GM21529 (cell line): ENCODE results near the gene OLIG3.

Experiments
- ATAC-seq: cut with Tn5 transposase; IDR thresholded peaks from one replicate; pipeline ENCODE4 v1.9.1; 2021; ENCODE audit not compliant: unreplicated experiment

Gene OLIG3

GRCh38 chr6:137494281-137494987 lies at the start of gene OLIG3:
OLIG3 (minus strand) TSS chr6:137494394; CDS start chr6:137494170, 224 bp downstream.
- no peak for ATAC-seq

DNA sequence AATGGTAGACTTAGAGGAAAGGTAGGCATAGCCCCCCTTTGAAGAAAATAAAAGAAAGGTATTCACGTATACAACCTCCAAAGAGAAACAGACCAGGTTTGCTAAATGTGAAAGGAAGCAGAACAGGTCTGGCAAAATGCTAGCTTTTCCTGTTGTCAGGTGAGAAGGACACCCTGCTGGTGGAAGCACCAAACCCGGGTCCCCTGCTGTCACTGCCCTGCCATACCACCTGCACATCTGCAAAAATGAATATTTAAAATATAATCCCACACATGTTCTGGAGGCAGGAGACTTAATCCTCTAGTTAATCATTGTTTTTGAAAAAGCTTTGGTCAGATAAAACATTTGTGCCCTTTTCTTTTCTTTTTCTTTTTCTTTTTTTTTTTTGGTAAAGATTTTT lies 48.9 kb upstream of the OLIG3 start:
- ATAC-seq: no peak

DNA sequence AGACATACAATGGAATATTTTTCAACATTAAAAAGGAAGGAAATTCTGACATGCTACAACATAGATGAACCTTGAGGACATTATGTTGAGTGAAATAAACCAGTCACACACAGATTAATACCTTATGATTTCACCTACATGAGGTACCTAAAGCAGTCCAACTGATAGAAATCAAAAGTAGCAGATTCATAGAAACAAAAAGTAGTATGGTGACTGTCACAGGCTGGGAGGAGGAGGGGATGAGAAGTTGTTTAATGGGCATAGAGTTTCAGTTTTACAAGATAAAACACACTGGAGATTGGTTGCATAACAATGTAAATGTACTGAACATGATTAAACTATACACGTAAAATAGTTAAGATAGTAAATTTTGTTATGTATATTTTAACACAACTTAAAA lies 48.5 kb upstream of the OLIG3 start:
- ATAC-seq: no peak

DNA sequence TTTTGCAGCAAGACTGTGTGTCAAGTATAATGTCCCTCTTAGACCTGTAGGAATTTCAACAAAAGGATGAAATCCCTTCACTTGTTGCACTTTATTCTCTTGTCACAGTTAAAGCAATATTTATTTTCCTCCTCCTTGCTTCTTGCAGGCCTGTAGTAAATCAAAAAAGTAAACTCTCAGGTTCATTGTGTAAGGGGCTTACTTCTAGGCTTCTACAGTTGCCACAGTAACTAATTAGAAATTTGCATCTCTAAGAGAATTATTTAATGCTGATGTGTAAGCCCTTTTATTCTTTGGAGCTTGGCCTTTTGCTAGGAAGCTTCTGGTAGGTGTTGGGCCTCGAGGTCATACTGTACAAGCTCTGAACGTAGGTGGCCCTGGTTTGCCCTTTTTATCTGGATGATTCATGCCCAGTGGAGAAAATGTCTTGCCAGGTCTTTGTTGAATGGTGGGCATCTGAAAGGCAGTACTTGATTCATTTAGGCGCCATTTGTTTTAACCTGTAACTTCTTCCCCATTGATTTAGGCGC lies 47.4 kb upstream of the OLIG3 start:
- ATAC-seq: no peak

DNA sequence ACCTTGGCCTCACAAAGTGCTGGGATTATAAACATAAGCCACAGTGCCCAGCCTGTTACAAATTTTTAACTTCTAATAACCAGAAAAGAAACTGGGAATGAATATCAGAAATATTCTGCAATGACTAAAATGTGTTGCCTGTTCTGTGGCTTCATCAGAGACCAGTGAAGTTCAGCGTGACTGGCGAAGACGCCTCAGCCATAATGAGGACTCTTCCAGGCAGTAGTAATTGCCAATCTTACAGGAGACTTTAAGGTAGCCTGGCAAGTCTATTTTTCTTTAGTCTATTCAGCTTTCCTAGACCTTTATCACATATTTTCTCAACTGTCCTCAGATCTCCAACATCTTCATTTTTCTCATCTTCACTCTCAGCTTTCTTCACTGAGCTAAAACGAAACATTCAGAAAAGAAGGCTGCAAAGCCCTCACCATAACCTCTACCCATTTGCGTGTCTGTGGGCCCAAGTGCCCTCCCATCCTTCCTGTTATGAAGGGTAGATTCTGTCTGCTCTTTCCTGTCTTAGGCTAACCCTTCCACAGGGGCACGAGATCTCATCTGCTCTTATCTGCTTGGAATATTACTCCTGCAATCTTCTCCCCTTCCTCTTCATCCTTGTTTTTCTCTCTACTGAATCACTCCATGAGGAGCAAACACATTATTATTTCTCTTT lies 42.0 kb upstream of the OLIG3 start:
- no peak for ATAC-seq

GRCh38 chr6:137531376-137532092 lies 37.3 kb upstream of the OLIG3 start:
- no peak for ATAC-seq

DNA sequence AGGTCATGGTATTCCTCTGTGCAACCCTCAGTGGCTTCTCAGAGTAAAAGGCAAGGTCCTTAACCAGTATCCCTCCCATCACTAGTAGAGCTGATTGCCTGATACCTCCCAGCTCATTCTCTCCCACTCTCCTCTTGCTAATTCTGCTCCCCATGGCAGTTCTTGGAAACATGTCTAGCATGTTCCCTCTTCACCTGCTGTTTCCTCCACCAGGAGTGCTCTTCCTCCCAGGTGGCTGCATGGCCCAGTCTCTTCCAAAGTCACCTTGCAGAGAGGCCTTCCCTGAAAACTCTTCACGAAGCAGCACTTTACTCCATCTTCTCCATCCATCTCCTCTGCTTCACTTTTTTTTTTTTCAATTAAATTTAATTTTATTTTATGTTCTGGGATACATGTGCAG lies 36.2 kb upstream of the OLIG3 start:
- ATAC-seq: no peak

DNA sequence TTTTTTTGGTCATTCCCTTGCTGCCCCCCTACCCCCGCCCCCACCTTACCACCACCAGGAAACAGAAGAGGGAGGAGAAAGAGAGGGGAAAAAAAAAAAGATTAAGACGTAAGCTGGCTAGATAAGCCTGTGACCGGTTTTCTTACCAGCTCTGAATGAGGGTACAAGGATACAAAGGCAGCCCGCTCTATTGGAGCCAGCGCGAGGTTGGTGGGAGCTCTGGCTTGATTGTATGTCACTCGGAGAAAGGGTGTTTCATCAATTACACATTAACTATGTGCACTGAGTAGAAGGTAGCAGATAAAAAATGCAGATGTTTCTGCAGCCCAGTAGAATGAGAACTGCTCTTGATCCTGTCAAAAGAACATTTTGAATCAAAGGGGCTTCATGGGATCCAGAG lies 28.6 kb upstream of the OLIG3 start:
- ATAC-seq: no peak

DNA sequence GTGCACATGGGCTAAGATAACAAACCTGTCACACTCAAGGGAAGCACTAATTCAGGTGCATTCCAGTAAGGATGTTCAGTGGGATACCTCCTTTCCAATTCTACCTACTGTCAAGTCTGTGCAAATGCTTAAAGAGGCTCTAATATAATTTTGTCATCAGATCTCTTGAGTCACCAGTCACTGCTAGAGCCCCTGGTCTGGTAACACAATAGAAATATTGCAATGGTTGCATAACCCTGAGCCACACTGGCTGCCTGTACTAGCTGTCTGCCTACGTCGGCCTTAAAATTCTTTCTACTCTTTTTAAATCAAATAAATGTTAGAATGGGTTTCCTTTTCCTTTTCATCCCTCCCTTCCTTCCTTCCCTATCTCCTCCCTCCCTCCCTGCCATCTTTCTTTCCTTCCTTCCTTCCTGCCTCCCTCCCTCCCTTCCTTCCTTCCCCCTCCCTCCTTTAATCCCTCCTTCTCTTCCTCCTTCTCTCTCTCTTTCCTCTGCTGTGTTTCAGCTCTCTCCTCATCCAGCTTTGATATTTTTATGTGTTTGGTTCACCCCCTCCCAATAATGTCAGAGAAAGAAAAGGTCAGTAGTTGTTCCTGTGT lies 28.1 kb upstream of the OLIG3 start:
- ATAC-seq: no peak

DNA sequence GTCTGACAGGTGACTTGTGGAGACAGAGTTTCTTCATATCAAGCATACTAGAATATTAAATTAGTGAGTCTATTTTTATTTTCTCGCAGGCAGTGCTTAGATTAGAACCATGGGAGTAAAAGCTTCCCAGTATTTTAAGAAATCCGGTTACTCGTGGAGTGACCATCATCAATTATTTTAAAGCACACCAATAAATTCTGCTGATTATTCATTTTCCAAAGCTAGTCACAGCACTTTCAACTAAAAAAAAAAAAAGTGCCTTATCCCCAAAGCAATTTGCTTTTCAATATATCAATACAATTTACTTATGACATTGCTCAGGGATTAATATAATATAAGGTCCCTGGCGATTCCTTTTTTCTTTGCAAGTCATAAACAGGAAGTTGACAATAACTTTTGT lies 26.3 kb upstream of the OLIG3 start:
- ATAC-seq: no peak

- ATAC-seq: no peak
These were observed 25.5 kb upstream of the OLIG3 start for GRCh38 chr6:137519629-137520176.

DNA sequence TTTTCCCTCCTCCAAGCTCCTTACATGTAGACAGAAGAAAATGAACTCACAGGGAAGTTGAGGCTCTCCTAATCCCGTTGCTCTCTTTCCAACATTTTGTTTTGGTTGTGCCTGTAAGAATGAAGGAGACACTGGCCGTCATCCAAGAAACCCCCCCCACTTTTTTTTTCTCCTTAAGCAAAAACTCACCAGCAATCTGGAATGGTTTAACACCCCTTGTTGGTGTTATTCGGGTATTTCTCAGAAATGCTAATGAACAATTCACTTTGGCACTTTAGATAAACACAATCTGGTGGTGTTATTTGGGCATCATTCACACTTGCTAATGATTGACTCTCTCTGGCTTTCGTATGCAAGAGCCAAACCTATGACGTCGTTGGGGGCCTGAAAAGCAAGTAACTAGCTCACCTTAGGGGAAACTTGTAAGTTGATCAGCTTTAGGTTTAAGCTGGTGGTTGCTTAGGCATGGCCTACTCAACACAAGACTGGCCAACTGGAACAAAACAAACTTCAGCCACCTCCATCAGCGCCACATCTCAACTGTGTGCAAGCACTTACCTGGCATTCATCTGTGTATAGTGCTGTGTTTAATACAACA lies 24.3 kb upstream of the OLIG3 start:
- ATAC-seq: no peak

- no peak for ATAC-seq
These were observed 20.2 kb upstream of the OLIG3 start for GRCh38 chr6:137514418-137514817.

GRCh38 chr6:137512757-137513605 lies 18.8 kb upstream of the OLIG3 start:
- no peak for ATAC-seq

DNA sequence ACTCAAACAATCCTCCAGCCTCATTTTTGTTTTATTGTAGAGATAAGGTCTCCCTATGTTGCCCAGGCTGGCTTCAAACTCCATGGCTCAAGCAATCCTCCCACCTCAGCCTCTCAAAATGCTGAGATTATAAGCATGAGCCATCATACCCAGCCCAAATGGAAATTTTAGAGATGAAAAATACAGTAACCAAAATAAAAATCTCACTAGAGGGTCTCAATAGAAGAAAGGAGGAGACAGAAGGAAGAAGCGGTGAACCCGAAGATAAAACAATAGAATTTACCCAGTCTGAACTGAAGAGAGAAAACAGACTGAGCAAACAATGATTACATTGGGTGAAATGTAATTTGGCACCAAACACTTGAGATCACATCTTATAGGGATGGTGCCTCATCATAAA lies 16.7 kb upstream of the OLIG3 start:
- ATAC-seq: no peak

GRCh38 chr6:137498481-137499190 lies 4.4 kb upstream of the OLIG3 start:
- ATAC-seq: no peak

DNA sequence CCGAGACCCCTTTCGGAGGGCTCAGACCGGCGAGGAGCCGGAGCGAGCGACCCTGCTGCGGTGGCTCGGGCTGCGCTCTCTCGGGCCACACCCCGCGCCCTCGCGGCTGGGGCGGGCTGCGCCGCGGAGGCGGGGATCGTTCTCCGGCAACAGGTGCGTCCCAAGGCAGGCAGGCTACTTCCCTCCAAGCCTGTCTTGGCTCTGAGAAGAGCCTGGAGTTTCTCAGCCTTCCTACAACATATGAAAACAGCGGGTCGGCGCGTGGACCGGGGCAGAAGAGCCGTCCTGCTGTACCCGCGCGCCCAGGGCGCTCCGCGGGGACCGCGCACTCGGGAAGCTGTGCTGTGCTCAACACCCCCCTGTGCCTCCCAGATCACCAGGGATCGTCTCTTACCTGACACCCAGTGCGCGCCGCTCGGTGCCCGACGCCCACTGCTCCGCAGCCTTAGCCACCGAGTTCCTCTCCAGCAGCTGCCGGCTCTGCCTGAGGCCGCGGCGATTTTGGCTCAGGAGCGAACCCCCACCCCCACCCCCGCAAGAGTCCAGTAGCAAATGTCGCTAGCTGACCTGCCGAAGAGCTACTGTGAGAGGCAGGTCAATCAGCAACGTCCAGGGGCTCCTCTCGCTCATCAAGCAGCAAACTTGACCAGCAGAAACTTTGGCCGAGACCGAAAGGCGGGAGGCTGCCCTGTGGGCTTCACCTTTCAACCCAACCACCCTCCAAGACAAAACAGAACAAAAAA lies 3.7 kb upstream of the OLIG3 start:
- ATAC-seq: no peak

- ATAC-seq: no peak
These were observed 2.9 kb upstream of the OLIG3 start for GRCh38 chr6:137496909-137497720.
